Measurements from ENCODE around the gene RAP1GDS1. TPM values are rescaled to one million over a fixed set of nuclear protein-coding genes. Genes with fewer than 3 reads are reported as not detected.

Gene RAP1GDS1
- total and polyA plus RNA-seq, 2 of the 13 experiments (the other 11 are each of a cell fraction or from before 2014, with no cell fraction given) = 19.3 to 42.5 TPM

DNA sequence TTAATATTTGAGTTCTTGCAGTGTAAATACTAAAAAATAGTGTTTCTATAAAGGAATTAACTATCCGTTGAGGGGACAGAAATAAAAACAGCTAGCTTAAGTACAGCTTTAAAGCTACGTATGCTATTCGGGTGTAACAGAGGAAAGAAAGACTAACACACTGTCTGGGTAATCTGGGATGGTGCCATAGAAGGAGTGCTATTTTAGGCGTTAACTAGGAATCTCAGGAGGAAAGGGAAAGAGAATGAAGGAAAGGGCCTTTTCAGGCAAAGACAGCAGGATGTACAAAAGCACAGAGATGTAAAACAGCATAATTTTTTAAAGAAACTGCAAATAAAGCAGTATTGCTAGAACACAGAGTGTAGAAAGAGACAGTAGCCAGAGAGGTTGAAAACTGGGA lies 161.8 kb downstream of the RAP1GDS1 start (continued):
- TF ChIP-seq, protein P1, sequence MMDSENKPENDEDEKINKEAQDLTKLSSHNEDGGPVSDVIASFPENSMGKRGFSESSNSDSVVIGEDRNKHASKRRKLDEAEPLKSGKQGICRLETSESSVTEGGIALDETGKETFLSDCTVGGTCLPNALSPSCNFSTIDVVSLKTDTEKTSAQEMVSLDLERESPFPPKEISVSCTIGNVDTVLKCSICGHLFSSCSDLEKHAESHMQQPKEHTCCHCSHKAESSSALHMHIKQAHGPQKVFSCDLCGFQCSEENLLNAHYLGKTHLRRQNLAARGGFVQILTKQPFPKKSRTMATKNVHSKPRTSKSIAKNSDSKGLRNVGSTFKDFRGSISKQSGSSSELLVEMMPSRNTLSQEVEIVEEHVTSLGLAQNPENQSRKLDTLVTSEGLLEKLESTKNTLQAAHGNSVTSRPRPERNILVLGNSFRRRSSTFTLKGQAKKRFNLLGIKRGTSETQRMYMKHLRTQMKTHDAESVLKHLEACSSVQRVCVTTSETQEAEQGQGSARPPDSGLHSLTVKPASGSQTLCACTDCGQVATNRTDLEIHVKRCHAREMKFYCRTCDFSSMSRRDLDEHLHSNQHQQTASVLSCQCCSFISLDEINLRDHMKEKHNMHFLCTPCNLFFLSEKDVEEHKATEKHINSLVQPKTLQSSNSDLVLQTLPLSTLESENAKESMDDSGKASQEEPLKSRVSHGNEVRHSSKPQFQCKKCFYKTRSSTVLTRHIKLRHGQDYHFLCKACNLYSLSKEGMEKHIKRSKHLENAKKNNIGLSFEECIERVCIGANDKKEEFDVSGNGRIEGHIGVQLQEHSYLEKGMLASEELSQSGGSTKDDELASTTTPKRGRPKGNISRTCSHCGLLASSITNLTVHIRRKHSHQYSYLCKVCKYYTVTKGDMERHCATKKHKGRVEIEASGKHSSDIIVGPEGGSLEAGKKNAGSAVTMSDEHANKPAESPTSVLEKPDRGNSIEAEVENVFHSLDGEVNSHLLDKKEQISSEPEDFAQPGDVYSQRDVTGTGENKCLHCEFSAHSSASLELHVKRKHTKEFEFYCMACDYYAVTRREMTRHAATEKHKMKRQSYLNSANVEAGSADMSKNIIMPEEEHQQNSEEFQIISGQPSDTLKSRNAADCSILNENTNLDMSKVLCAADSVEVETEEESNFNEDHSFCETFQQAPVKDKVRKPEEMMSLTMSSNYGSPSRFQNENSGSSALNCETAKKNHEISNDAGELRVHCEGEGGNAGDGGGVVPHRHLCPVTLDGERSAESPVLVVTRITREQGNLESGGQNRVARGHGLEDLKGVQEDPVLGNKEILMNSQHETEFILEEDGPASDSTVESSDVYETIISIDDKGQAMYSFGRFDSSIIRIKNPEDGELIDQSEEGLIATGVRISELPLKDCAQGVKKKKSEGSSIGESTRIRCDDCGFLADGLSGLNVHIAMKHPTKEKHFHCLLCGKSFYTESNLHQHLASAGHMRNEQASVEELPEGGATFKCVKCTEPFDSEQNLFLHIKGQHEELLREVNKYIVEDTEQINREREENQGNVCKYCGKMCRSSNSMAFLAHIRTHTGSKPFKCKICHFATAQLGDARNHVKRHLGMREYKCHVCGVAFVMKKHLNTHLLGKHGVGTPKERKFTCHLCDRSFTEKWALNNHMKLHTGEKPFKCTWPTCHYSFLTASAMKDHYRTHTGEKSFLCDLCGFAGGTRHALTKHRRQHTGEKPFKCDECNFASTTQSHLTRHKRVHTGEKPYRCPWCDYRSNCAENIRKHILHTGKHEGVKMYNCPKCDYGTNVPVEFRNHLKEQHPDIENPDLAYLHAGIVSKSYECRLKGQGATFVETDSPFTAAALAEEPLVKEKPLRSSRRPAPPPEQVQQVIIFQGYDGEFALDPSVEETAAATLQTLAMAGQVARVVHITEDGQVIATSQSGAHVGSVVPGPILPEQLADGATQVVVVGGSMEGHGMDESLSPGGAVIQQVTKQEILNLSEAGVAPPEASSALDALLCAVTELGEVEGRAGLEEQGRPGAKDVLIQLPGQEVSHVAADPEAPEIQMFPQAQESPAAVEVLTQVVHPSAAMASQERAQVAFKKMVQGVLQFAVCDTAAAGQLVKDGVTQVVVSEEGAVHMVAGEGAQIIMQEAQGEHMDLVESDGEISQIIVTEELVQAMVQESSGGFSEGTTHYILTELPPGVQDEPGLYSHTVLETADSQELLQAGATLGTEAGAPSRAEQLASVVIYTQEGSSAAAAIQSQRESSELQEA (CRISPR knock-in tag; IDR thresholded peaks at IDR 0.05; ENCODE audit: not compliant biosample characterization) = no peak
- TF ChIP-seq ZNF224 (CRISPR knock-in tag; IDR thresholded peaks at IDR 0.05) = no peak
- TF ChIP-seq ETV5 (CRISPR knock-in tag; IDR thresholded peaks at IDR 0.05; ENCODE audit: borderline replicate concordance) = no peak
- no peak for TF ChIP-seq GTF2F1 (IDR thresholded peaks at IDR 0.05; ENCODE audit: low read length)
- TF ChIP-seq NR2C2 (CRISPR knock-in tag; IDR thresholded peaks at IDR 0.05; ENCODE audit: borderline replicate concordance) = no peak
- TF ChIP-seq PLRG1 (conservative IDR thresholded peaks at IDR 0.05) = no peak
- TF ChIP-seq RBM22 (optimal IDR thresholded peaks at IDR 0.05; ENCODE audit: low read length) = no peak
- no peak for TF ChIP-seq HOXD1 (CRISPR knock-in tag; IDR thresholded peaks at IDR 0.05)
- TF ChIP-seq ZMYM3 (CRISPR knock-in tag; IDR thresholded peaks at IDR 0.05) = no peak
- TF ChIP-seq, protein P2, sequence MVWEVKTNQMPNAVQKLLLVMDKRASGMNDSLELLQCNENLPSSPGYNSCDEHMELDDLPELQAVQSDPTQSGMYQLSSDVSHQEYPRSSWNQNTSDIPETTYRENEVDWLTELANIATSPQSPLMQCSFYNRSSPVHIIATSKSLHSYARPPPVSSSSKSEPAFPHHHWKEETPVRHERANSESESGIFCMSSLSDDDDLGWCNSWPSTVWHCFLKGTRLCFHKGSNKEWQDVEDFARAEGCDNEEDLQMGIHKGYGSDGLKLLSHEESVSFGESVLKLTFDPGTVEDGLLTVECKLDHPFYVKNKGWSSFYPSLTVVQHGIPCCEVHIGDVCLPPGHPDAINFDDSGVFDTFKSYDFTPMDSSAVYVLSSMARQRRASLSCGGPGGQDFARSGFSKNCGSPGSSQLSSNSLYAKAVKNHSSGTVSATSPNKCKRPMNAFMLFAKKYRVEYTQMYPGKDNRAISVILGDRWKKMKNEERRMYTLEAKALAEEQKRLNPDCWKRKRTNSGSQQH (CRISPR knock-in tag; IDR thresholded peaks at IDR 0.05; ENCODE audit: low read depth) = no peak

Measured in HepG2 (cell line).